ENCODE measurements around the gene BCL2.

Gene BCL2

GRCh38 chr18:63286926-63287325, 32.6 kb downstream of the BCL2 start:
- Histone ChIP-seq H3K27ac (ENCODE audit: low read length) (no peak overlapping the region), H3K4me1 (ENCODE audit: control insufficient read depth, insufficient read depth, low read length) (no peaks in the 10 kb centered on the region), H3K36me3 (ENCODE audit: control insufficient read depth, insufficient read depth, low read length) (no peaks in the 10 kb centered on the region), H3K4me3 (ENCODE audit: low read length) (no peak overlapping the region), H3K27me3 (ENCODE audit: control insufficient read depth, insufficient read depth, low read length) (no peaks in the 10 kb centered on the region), H3K9me3 (ENCODE audit: control insufficient read depth, insufficient read depth, low read length) (no peaks in the 10 kb centered on the region)
- no CpG with 5 or more reads among the region's 4 CpGs for WGBS (ENCODE audit: insufficient coverage, insufficient read length)
- no peak for DNase-seq (ENCODE audit: low read depth, low spot score)

- H3K27me3 ChIP-seq (ENCODE audit: control insufficient read depth, insufficient read depth, low read length), result no peaks in the 10 kb centered on the region
- H3K4me1 ChIP-seq (ENCODE audit: control insufficient read depth, insufficient read depth, low read length), result no peaks in the 10 kb centered on the region
These were observed 34.5 kb downstream of the BCL2 start for GRCh38 chr18:63284827-63285733.

GRCh38 chr18:63284173-63284799, 35.3 kb downstream of the BCL2 start:
- no peak overlapping the region for H3K4me3 ChIP-seq (ENCODE audit: low read length)
- no peaks in the 10 kb centered on the region for H3K4me1 ChIP-seq (ENCODE audit: control insufficient read depth, insufficient read depth, low read length)
- no peaks in the 10 kb centered on the region for H3K9me3 ChIP-seq (ENCODE audit: control insufficient read depth, insufficient read depth, low read length)
- H3K27ac ChIP-seq (ENCODE audit: low read length), result no peak overlapping the region
- no CpG with 5 or more reads among the region's 5 CpGs for WGBS (ENCODE audit: insufficient coverage, insufficient read length)
- H3K27me3 ChIP-seq (ENCODE audit: control insufficient read depth, insufficient read depth, low read length), result no peaks in the 10 kb centered on the region
- DNase-seq (ENCODE audit: low read depth, low spot score), result no peak
- H3K36me3 ChIP-seq (ENCODE audit: control insufficient read depth, insufficient read depth, low read length), result no peaks in the 10 kb centered on the region

More at GRCh38 chr18:63284827-63285733, 34.5 kb downstream of the BCL2 start:
- no CpG with 5 or more reads among the region's 14 CpGs for WGBS (ENCODE audit: insufficient coverage, insufficient read length)
- Histone ChIP-seq H3K27ac (ENCODE audit: low read length) (no peak overlapping the region), H3K4me3 (ENCODE audit: low read length) (no peak overlapping the region), H3K9me3 (ENCODE audit: control insufficient read depth, insufficient read depth, low read length) (no peaks in the 10 kb centered on the region), H3K36me3 (ENCODE audit: control insufficient read depth, insufficient read depth, low read length) (no peaks in the 10 kb centered on the region)
- no peak for DNase-seq (ENCODE audit: low read depth, low spot score)

GRCh38 chr18:63283305-63284094, 36.1 kb downstream of the BCL2 start:
- Histone ChIP-seq H3K9me3 (ENCODE audit: control insufficient read depth, insufficient read depth, low read length) (no peaks in the 10 kb centered on the region), H3K36me3 (ENCODE audit: control insufficient read depth, insufficient read depth, low read length) (no peaks in the 10 kb centered on the region), H3K27ac (ENCODE audit: low read length) (no peak overlapping the region), H3K4me3 (ENCODE audit: low read length) (no peak overlapping the region), H3K27me3 (ENCODE audit: control insufficient read depth, insufficient read depth, low read length) (no peaks in the 10 kb centered on the region), H3K4me1 (ENCODE audit: control insufficient read depth, insufficient read depth, low read length) (no peaks in the 10 kb centered on the region)
- no peak for DNase-seq (ENCODE audit: low read depth, low spot score)
- WGBS (ENCODE audit: insufficient coverage, insufficient read length), result no CpG with 5 or more reads among the region's 16 CpGs

GRCh38 chr18:63282793-63283192, 36.8 kb downstream of the BCL2 start:
- no peaks in the 10 kb centered on the region for H3K36me3 ChIP-seq (ENCODE audit: control insufficient read depth, insufficient read depth, low read length)
- no peak for DNase-seq (ENCODE audit: low read depth, low spot score)
- no peaks in the 10 kb centered on the region for H3K9me3 ChIP-seq (ENCODE audit: control insufficient read depth, insufficient read depth, low read length)
- H3K27me3 ChIP-seq (ENCODE audit: control insufficient read depth, insufficient read depth, low read length), result no peaks in the 10 kb centered on the region
- no peaks in the 10 kb centered on the region for H3K4me1 ChIP-seq (ENCODE audit: control insufficient read depth, insufficient read depth, low read length)
- no peak overlapping the region for H3K4me3 ChIP-seq (ENCODE audit: low read length)
- H3K27ac ChIP-seq (ENCODE audit: low read length), result no peak overlapping the region

- WGBS (ENCODE audit: insufficient coverage, insufficient read length), result no CpG with 5 or more reads among the region's 13 CpGs
- Histone ChIP-seq H3K9me3 (ENCODE audit: control insufficient read depth, insufficient read depth, low read length) (no peaks in the 10 kb centered on the region), H3K36me3 (ENCODE audit: control insufficient read depth, insufficient read depth, low read length) (no peaks in the 10 kb centered on the region), H3K27ac (ENCODE audit: low read length) (no peak overlapping the region), H3K4me3 (ENCODE audit: low read length) (no peak overlapping the region), H3K4me1 (ENCODE audit: control insufficient read depth, insufficient read depth, low read length) (no peaks in the 10 kb centered on the region), H3K27me3 (ENCODE audit: control insufficient read depth, insufficient read depth, low read length) (no peaks in the 10 kb centered on the region)
- DNase-seq (ENCODE audit: low read depth, low spot score), result no peak
These were observed 46.2 kb downstream of the BCL2 start for GRCh38 chr18:63273222-63273927.

- Histone ChIP-seq H3K4me1 (ENCODE audit: control insufficient read depth, insufficient read depth, low read length) (no peaks in the 10 kb centered on the region), H3K27ac (ENCODE audit: low read length) (no peak overlapping the region), H3K36me3 (ENCODE audit: control insufficient read depth, insufficient read depth, low read length) (no peaks in the 10 kb centered on the region), H3K9me3 (ENCODE audit: control insufficient read depth, insufficient read depth, low read length) (no peaks in the 10 kb centered on the region), H3K27me3 (ENCODE audit: control insufficient read depth, insufficient read depth, low read length) (no peaks in the 10 kb centered on the region), H3K4me3 (ENCODE audit: low read length) (no peak overlapping the region)
- DNase-seq (ENCODE audit: low read depth, low spot score), result no peak
- no CpG with 5 or more reads among the region's 1 CpG for WGBS (ENCODE audit: insufficient coverage, insufficient read length)
These were observed 46.9 kb downstream of the BCL2 start for GRCh38 chr18:63272638-63273037.

GRCh38 chr18:63271881-63272299, 47.7 kb downstream of the BCL2 start:
- DNase-seq (ENCODE audit: low read depth, low spot score), result no peak
- no peak overlapping the region for H3K4me3 ChIP-seq (ENCODE audit: low read length)
- no peaks in the 10 kb centered on the region for H3K4me1 ChIP-seq (ENCODE audit: control insufficient read depth, insufficient read depth, low read length)
- WGBS (ENCODE audit: insufficient coverage, insufficient read length), result no CpG with 5 or more reads among the region's 3 CpGs
- H3K27me3 ChIP-seq (ENCODE audit: control insufficient read depth, insufficient read depth, low read length), result no peaks in the 10 kb centered on the region
- H3K27ac ChIP-seq (ENCODE audit: low read length), result no peak overlapping the region
- H3K36me3 ChIP-seq (ENCODE audit: control insufficient read depth, insufficient read depth, low read length), result no peaks in the 10 kb centered on the region
- H3K9me3 ChIP-seq (ENCODE audit: control insufficient read depth, insufficient read depth, low read length), result no peaks in the 10 kb centered on the region

- Histone ChIP-seq H3K4me3 (ENCODE audit: low read length) (no peak overlapping the region), H3K36me3 (ENCODE audit: control insufficient read depth, insufficient read depth, low read length) (no peaks in the 10 kb centered on the region), H3K27me3 (ENCODE audit: control insufficient read depth, insufficient read depth, low read length) (no peaks in the 10 kb centered on the region), H3K9me3 (ENCODE audit: control insufficient read depth, insufficient read depth, low read length) (no peaks in the 10 kb centered on the region), H3K4me1 (ENCODE audit: control insufficient read depth, insufficient read depth, low read length) (no peaks in the 10 kb centered on the region), H3K27ac (ENCODE audit: low read length) (no peak overlapping the region)
- DNase-seq (ENCODE audit: low read depth, low spot score), result no peak
- WGBS (ENCODE audit: insufficient coverage, insufficient read length), result no CpG with 5 or more reads among the region's 4 CpGs
These were observed 48.4 kb downstream of the BCL2 start for GRCh38 chr18:63271148-63271547.
